K562 (cell line): ENCODE measurements around the gene ATXN1. TPM values are rescaled to one million over a fixed set of nuclear protein-coding genes. Genes with fewer than 3 reads are reported as not detected.

ENCODE experiments used
- ATAC-seq: fragments of 200-7000 bp; cut with Tn5 transposase; 3 replicates; pipeline ENCODE4 v1.9.1; 2020; ENCODE audit warnings: moderate library complexity
- BruUV-seq: library from RNA; stranded (reverse); fragments of 400-500 nt; replicated peaks from 2 replicates; lab custom pipeline; 2021; lab: Mats Ljungman, UMichigan
- CTCF ChIA-PET: fragments of 300-600 bp; formaldehyde crosslinking; extraction: SDS; loops from one replicate; lab custom pipeline; 2021; ENCODE audit warnings: low intra/inter-chr PET ratio; lab: Yijun Ruan, JAX
- POLR2A ChIA-PET: fragments of 300-600, 350-650 bp; sonication (Branson Sonifier 250); formaldehyde crosslinking; extraction: SDS; loops from one replicate; lab custom pipeline; 2021; ENCODE audit warnings: antibody characterized with exemption, inconsistent platforms; lab: Yijun Ruan, JAX
- DNase-seq, 4 experiments: peaks; one replicate each; pipeline versions ENCODE4 v3.0.0 to v3.0.0-alpha.2; 2011 to 2018; ENCODE audit warnings: low spot score in 3 of 4, mixed read lengths in 3 of 4; ENCODE audit errors: extremely low read depth in 1 of 4
- FAIRE-seq: peaks from 2 replicates; lab custom pipeline; 2011; peaks lifted over from hg19 to GRCh38; lab: Jason Lieb, UNC
- H2AFZ ChIP-seq: 2 replicates; pipeline ENCODE4 v1.6.0; 2011; ENCODE audit warnings: low read depth, low read length, control low read depth, inconsistent platforms
- H3K27ac ChIP-seq: fragments of 200-600 bp; 3 replicates; pipeline ENCODE4 v1.8.0; 2011; ENCODE audit warnings: low read depth, mild to moderate bottlenecking, control low read depth, inconsistent platforms, low read length, moderate library complexity, mixed read lengths; ENCODE audit errors: extremely low read depth
- H3K27me3 ChIP-seq, 2 experiments: fragments of 300-600 bp in 1 of 2; 2 replicates in 1 of 2; 3 replicates in 1 of 2; pipeline versions ENCODE4 v1.6.0 to v1.8.0; 2011; ENCODE audit warnings: inconsistent platforms in 2 of 2, low read length in 2 of 2, mild to moderate bottlenecking in 1 of 2, mixed read lengths in 1 of 2, moderate library complexity in 1 of 2; ENCODE audit not compliant: control insufficient read depth in 2 of 2, insufficient read depth in 2 of 2
- H3K36me3 ChIP-seq: fragments of 300-600 bp; 3 replicates; pipeline ENCODE4 v1.8.0; 2011; ENCODE audit warnings: mild to moderate bottlenecking, low read length, inconsistent platforms; ENCODE audit not compliant: control insufficient read depth, insufficient read depth
- H3K4me1 ChIP-seq, 2 experiments: fragments of 200-600 bp in 1 of 2; replicated peaks in 1 of 2; 2 replicates in 1 of 2; 3 replicates in 1 of 2; pipeline versions ENCODE4 v1.5.1 to v1.8.0; 2011; ENCODE audit warnings: inconsistent platforms in 2 of 2, low read length in 2 of 2, mild to moderate bottlenecking in 1 of 2, mixed read lengths in 1 of 2, moderate library complexity in 1 of 2; ENCODE audit not compliant: control insufficient read depth in 2 of 2, insufficient read depth in 2 of 2
- H3K4me2 ChIP-seq: 2 replicates; pipeline ENCODE4 v1.6.1; 2011; ENCODE audit warnings: low read length, control low read depth, inconsistent platforms, mixed read lengths; ENCODE audit not compliant: insufficient read depth
- H3K4me3 ChIP-seq: fragments of 200-600 bp; sonication (generic), shearing (Covaris generic); 2 replicates; pipeline ENCODE4 v1.5.1; 2016; ENCODE audit warnings: control low read depth, inconsistent platforms
- H3K79me2 ChIP-seq: fragments of 200-600 bp; 3 replicates; pipeline ENCODE4 v1.8.0; 2011; ENCODE audit warnings: low read length, inconsistent platforms; ENCODE audit not compliant: control insufficient read depth, insufficient read depth
- H3K9ac ChIP-seq, 2 experiments: 2 replicates each; pipeline versions ENCODE4 v1.6.0 to v1.6.1; 2011; ENCODE audit warnings: low read depth in 2 of 2, low read length in 2 of 2, control low read depth in 1 of 2, inconsistent platforms in 1 of 2, mild to moderate bottlenecking in 1 of 2, mixed read lengths in 1 of 2; ENCODE audit not compliant: insufficient read depth in 1 of 2
- H3K9me1 ChIP-seq: one replicate; pipeline ENCODE4 v1.6.0; 2011; ENCODE audit warnings: inconsistent platforms, mild to moderate bottlenecking, low read length, moderate library complexity; ENCODE audit not compliant: control insufficient read depth, insufficient read depth
- H3K9me3 ChIP-seq: replicated peaks from 2 replicates; pipeline ENCODE4 v1.5.1; 2011; ENCODE audit warnings: low read depth, low read length, inconsistent platforms; ENCODE audit not compliant: control insufficient read depth, insufficient read depth
- H4K20me1 ChIP-seq: replicated peaks from 2 replicates; pipeline ENCODE4 v1.6.1; 2011; ENCODE audit warnings: low read length, inconsistent platforms, mixed read lengths; ENCODE audit not compliant: control insufficient read depth, insufficient read depth
- ARNT ChIP-seq, 2 experiments: fragments of 450-650 bp; IDR thresholded peaks; 2 replicates each; pipeline ENCODE4 v1.6.1; 2016; ENCODE audit warnings: mild to moderate bottlenecking in 1 of 2
- IRF2 ChIP-seq: sonication (generic); formaldehyde crosslinking; IDR thresholded peaks from 2 replicates; pipeline ENCODE4 v1.8.1; 2022; ENCODE audit warnings: mild to moderate bottlenecking, missing genetic modification reagents
- MCM5 ChIP-seq: fragments of 450-650 bp; IDR thresholded peaks from 2 replicates; pipeline ENCODE4 v1.6.1; 2016; ENCODE audit warnings: low read depth
- PURB ChIP-seq: sonication (generic); formaldehyde crosslinking; IDR thresholded peaks from 2 replicates; pipeline ENCODE4 v1.9.0; 2021; ENCODE audit warnings: low read depth, mild to moderate bottlenecking, missing genetic modification reagents
- RBM25 ChIP-seq: fragments of 200-400 bp; formaldehyde crosslinking; IDR thresholded peaks from 2 replicates; pipeline ENCODE4 v1.6.1; 2018; ENCODE audit warnings: low read length, low read depth, moderate library complexity; ENCODE audit not compliant: severe bottlenecking
- THRAP3 ChIP-seq: fragments of 450-650 bp; IDR thresholded peaks from 2 replicates; pipeline ENCODE4 v1.6.1; 2016; ENCODE audit warnings: mild to moderate bottlenecking, inconsistent platforms, borderline replicate concordance
- ZNF644 ChIP-seq: fragments of 200-800 bp; sonication (Bioruptor generic); IDR thresholded peaks from 2 replicates; pipeline ENCODE4 v1.6.1; 2016; ENCODE audit warnings: low read depth, missing genetic modification characterization, missing compliant biosample characterization
- WGBS: fragments of 100-300 bp; shearing (Covaris generic); methylation state at CpG from one replicate; pipeline ENCODE4 v1.1.6; 2016; ENCODE audit warnings: low coverage, mixed read lengths; ENCODE audit not compliant: insufficient coverage; ENCODE audit errors: missing lambda C conversion rate; 5-methylcytosine and 5-hydroxymethylcytosine counted together
- in situ Hi-C: fragments of 300-500 bp; cut with MboI; formaldehyde crosslinking; loops from 4 replicates; pipeline ENCODE4 v1.15.0; 2018; ENCODE audit warnings: inconsistent platforms, mixed read lengths
- intact Hi-C: fragments of 100-400 bp; cut with micrococcal nuclease; formaldehyde crosslinking; loops from 2 replicates; pipeline ENCODE4 v1.14.2; 2022
- polyA plus RNA-seq, 8 experiments: library from polyadenylated mRNA; depleted of rRNA in 4 of 8; stranded (reverse) in 5 of 8; unstranded in 3 of 8; fragments of >200 nt; fragmentation: Nextera tagmentation in 2 of 8; fragmentation: Illumina TruSeq in 1 of 8; extraction: Ambion mirVana in 2 of 8; extraction: Trizol in 1 of 8; gene quantifications; 2 replicates each; pipeline versions ENCODE4 v1.2.1 to v1.2.3, GENCODE V29; 2011 to 2014; ENCODE audit warnings: inconsistent platforms in 1 of 8, missing spikeins in 1 of 8
- total RNA-seq, 7 experiments: library from RNA; depleted of rRNA in 6 of 7; stranded (reverse); fragments of >200 nt in 6 of 7; fragmentation: Illumina TruSeq in 2 of 7; extraction: Trizol in 2 of 7; gene quantifications; 2 replicates each; pipeline versions ENCODE4 v1.2.1 to v1.2.3, GENCODE V29; 2011 to 2021; ENCODE audit warnings: low replicate concordance in 1 of 7
- TF ChIP-seq, protein P1 (sequence below), 2 experiments: fragments of 450-650 bp in 1 of 2; sonication (generic) in 1 of 2; formaldehyde crosslinking; conservative IDR thresholded peaks; 2 replicates each; pipeline versions ENCODE4 v1.4.0 to v1.8.1; 2020 to 2022; ENCODE audit warnings: mild to moderate bottlenecking in 1 of 2, missing genetic modification reagents in 1 of 2
- TF ChIP-seq, protein P2 (sequence below): sonication (generic); formaldehyde crosslinking; IDR thresholded peaks from 2 replicates; pipeline ENCODE4 v1.8.1; 2023; ENCODE audit warnings: mild to moderate bottlenecking, missing genetic modification reagents

ATXN1 gene
- total and polyA plus RNA-seq, 9 of the 15 experiments (the other 6 are each of a cell fraction or from before 2014, with no cell fraction given): under 0.01 to 1.2 (median 0.58) TPM

DNA sequence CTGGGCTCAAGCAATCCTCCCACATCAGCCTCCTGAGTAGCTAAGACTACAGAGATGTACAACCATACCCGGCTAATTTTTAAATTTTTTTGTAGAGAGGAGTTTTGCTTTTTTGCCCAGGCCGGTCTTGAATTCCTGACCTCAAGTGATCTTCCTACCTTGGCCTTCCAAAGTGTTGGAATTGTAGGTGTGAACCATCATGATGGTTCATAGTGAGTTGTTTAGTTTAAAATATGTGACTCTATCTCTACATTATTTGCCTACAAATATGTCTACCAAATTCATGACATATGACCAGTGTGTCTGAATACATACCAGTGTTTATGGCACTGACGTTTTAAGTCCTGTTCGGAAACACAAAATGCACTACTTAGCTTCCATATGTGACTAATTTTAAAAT is 367.9 kb downstream of the ATXN1 start:
- no peak for FAIRE-seq
- DNase-seq: no peak
- Histone ChIP-seq H3K27me3 (peaks cover 8 to 12% of the 10 kb centered on the region in 2 experiments; a peak in 4 of 5 replicates), H2AFZ (no peak overlapping the region), H3K27ac (no peak overlapping the region), H3K4me3 (no peak overlapping the region), H4K20me1 (no peaks in the 10 kb centered on the region), H3K9me1 (no peaks in the 10 kb centered on the region), H3K36me3 (no peaks in the 10 kb centered on the region), H3K4me1 (peaks cover 0 to 5% of the 10 kb centered on the region in 2 experiments; a peak in 2 of 5 replicates), H3K79me2 (no peaks in the 10 kb centered on the region), H3K9me3 (no peaks in the 10 kb centered on the region), H3K4me2 (no peak overlapping the region), H3K9ac (no peak overlapping the region)
- intact Hi-C loops: no loop called here
- ChIA-PET CTCF (no interaction called here), POLR2A (no interaction called here)
- BruUV-seq: no TSS peak
- no peak for ATAC-seq
- no peak for TF ChIP-seq IRF2 (CRISPR knock-in tag)
- TF ChIP-seq, protein P1, sequence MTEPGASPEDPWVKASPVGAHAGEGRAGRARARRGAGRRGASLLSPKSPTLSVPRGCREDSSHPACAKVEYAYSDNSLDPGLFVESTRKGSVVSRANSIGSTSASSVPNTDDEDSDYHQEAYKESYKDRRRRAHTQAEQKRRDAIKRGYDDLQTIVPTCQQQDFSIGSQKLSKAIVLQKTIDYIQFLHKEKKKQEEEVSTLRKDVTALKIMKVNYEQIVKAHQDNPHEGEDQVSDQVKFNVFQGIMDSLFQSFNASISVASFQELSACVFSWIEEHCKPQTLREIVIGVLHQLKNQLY (CRISPR knock-in tag; conservative IDR thresholded peaks at IDR 0.05): no peak
- TF ChIP-seq MCM5: no peak
- TF ChIP-seq THRAP3: no peak
- no peak for TF ChIP-seq PURB (CRISPR knock-in tag)
- no peak for TF ChIP-seq ARNT (IDR thresholded peaks at IDR 0.05)
- no peak for TF ChIP-seq RBM25
- TF ChIP-seq, protein P2, sequence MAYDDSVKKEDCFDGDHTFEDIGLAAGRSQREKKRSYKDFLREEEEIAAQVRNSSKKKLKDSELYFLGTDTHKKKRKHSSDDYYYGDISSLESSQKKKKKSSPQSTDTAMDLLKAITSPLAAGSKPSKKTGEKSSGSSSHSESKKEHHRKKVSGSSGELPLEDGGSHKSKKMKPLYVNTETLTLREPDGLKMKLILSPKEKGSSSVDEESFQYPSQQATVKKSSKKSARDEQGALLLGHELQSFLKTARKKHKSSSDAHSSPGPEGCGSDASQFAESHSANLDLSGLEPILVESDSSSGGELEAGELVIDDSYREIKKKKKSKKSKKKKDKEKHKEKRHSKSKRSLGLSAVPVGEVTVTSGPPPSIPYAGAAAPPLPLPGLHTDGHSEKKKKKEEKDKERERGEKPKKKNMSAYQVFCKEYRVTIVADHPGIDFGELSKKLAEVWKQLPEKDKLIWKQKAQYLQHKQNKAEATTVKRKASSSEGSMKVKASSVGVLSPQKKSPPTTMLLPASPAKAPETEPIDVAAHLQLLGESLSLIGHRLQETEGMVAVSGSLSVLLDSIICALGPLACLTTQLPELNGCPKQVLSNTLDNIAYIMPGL: no peak
- TF ChIP-seq ZNF644: no peak
- WGBS: 34% methylated on average over 4 of the region's 4 CpGs
- in situ Hi-C loops: no loop called here
